K562 (cell line): ENCODE results near the gene ZMIZ1. TPM values are rescaled to one million over a fixed set of nuclear protein-coding genes. Genes with fewer than 3 reads are reported as not detected.

Experiments used
- AFF4 ChIP-seq: sonication (generic); formaldehyde crosslinking; IDR thresholded peaks from 2 replicates; pipeline ENCODE4 v1.8.0; 2023; ENCODE audit warnings: mild to moderate bottlenecking, missing genetic modification reagents
- BHLHE40 ChIP-seq: IDR thresholded peaks from 2 replicates; pipeline ENCODE4 v1.6.1; 2011; ENCODE audit warnings: low read length, improper control_type of control experiment
- CHAMP1 ChIP-seq: fragments of 450-650 bp; IDR thresholded peaks from 2 replicates; pipeline ENCODE4 v1.6.1; 2016; ENCODE audit warnings: mild to moderate bottlenecking
- HNRNPLL ChIP-seq: fragments of 200-400 bp; formaldehyde crosslinking; IDR thresholded peaks from 2 replicates; pipeline ENCODE4 v1.6.1; 2017; ENCODE audit warnings: low read length, low read depth, mild to moderate bottlenecking; ENCODE audit not compliant: poor library complexity, severe bottlenecking
- L3MBTL2 ChIP-seq: fragments of 450-650 bp; IDR thresholded peaks from 2 replicates; pipeline ENCODE4 v1.6.1; 2016; ENCODE audit warnings: mild to moderate bottlenecking, moderate library complexity
- MNT ChIP-seq, 2 experiments: fragments of 450-650 bp; conservative IDR thresholded peaks; 2 replicates each; pipeline ENCODE4 v1.6.1; 2017; ENCODE audit warnings: mild to moderate bottlenecking in 2 of 2, moderate library complexity in 2 of 2
- MTF1 ChIP-seq: fragments of 250-450 bp; sonication (Bioruptor Pico); IDR thresholded peaks from 2 replicates; pipeline ENCODE4 v1.9.0; 2021; ENCODE audit warnings: moderate library complexity, mild to moderate bottlenecking, inconsistent platforms, borderline replicate concordance
- NCOA2 ChIP-seq, 2 experiments: fragments of 450-650 bp; IDR thresholded peaks; 2 replicates each; pipeline ENCODE4 v1.6.1; 2018; ENCODE audit warnings: mild to moderate bottlenecking in 2 of 2, moderate library complexity in 1 of 2; ENCODE audit not compliant: partially characterized antibody in 2 of 2
- PATZ1 ChIP-seq: fragments of 250-450 bp; sonication (Bioruptor Pico); IDR thresholded peaks from 2 replicates; pipeline ENCODE4 v1.5.0; 2020; ENCODE audit warnings: mild to moderate bottlenecking, borderline replicate concordance
- PML ChIP-seq: IDR thresholded peaks from 2 replicates; pipeline ENCODE4 v1.6.1; 2012; ENCODE audit warnings: low read length, inconsistent platforms
- SETDB1 ChIP-seq: IDR thresholded peaks from one replicate; pipeline ENCODE4 v1.6.1; 2012; ENCODE audit warnings: low read length, control low read depth, inconsistent platforms
- SMARCA4 ChIP-seq: fragments of 450-650 bp; IDR thresholded peaks from 2 replicates; pipeline ENCODE4 v1.6.1; 2016
- ZBTB17 ChIP-seq: fragments of 450-650 bp; formaldehyde crosslinking; IDR thresholded peaks from 2 replicates; pipeline ENCODE4 v1.4.0; 2020; ENCODE audit warnings: mild to moderate bottlenecking
- ZFPM2 ChIP-seq: fragments of 250-450 bp; sonication (Bioruptor Pico); IDR thresholded peaks from 2 replicates; pipeline ENCODE4 v1.5.1; 2022; ENCODE audit warnings: mild to moderate bottlenecking
- ZNF140 ChIP-seq: fragments of 250-450 bp; sonication (Bioruptor Pico); IDR thresholded peaks from 2 replicates; pipeline ENCODE4 v1.8.0; 2021; ENCODE audit warnings: moderate library complexity, mild to moderate bottlenecking, inconsistent platforms
- ZNF224 ChIP-seq: sonication (generic); formaldehyde crosslinking; IDR thresholded peaks from 2 replicates; pipeline ENCODE4 v1.8.0; 2022; ENCODE audit warnings: mild to moderate bottlenecking, missing genetic modification reagents
- ZNF444 ChIP-seq: fragments of 250-450 bp; sonication (Bioruptor Pico); IDR thresholded peaks from 2 replicates; pipeline ENCODE4 v1.4.0; 2020; ENCODE audit warnings: mild to moderate bottlenecking, moderate library complexity
- ZNF584 ChIP-seq: fragments of 200-800 bp; sonication (Bioruptor generic); IDR thresholded peaks from 2 replicates; pipeline ENCODE4 v1.6.1; 2016; ENCODE audit warnings: low read depth, mild to moderate bottlenecking, missing genetic modification characterization, missing compliant biosample characterization
- polyA plus RNA-seq, 8 experiments: library from polyadenylated mRNA; depleted of rRNA in 4 of 8; stranded (reverse) in 5 of 8; unstranded in 3 of 8; fragments of >200 nt; fragmentation: Nextera tagmentation in 2 of 8; fragmentation: Illumina TruSeq in 1 of 8; extraction: Ambion mirVana in 2 of 8; extraction: Trizol in 1 of 8; gene quantifications; 2 replicates each; pipeline versions ENCODE4 v1.2.1 to v1.2.3, GENCODE V29; 2011 to 2014; ENCODE audit warnings: inconsistent platforms in 1 of 8, missing spikeins in 1 of 8
- total RNA-seq, 7 experiments: library from RNA; depleted of rRNA in 6 of 7; stranded (reverse); fragments of >200 nt in 6 of 7; fragmentation: Illumina TruSeq in 2 of 7; extraction: Trizol in 2 of 7; gene quantifications; 2 replicates each; pipeline versions ENCODE4 v1.2.1 to v1.2.3, GENCODE V29; 2011 to 2021; ENCODE audit warnings: low replicate concordance in 1 of 7

ZMIZ1 gene
- total and polyA plus RNA-seq, 9 of the 15 experiments (the other 6 are each of a cell fraction or from before 2014, with no cell fraction given), result 1.0 to 37.3 (median 4.3) TPM

- TF ChIP-seq MNT (conservative IDR thresholded peaks at IDR 0.05) (peak in 1 of 2 experiments; percentile 40; a peak in 1 of 4 replicates), NCOA2 (IDR thresholded peaks at IDR 0.05; ENCODE audit: partially characterized antibody in 2 of 2) (no peak), ZFPM2 (no peak), MTF1 (CRISPR knock-in tag) (no peak), ZBTB17 (CRISPR knock-in tag) (no peak), ZNF584 (no peak), ZNF140 (CRISPR knock-in tag) (no peak), SETDB1 (no peak), ZNF224 (CRISPR knock-in tag) (no peak), AFF4 (no peak), ZNF444 (CRISPR knock-in tag) (no peak), PATZ1 (CRISPR knock-in tag) (no peak), CHAMP1 (no peak), L3MBTL2 (peak; percentile 73; the same call in 1 of the 2 replicates), BHLHE40 (no peak; the same call in 1 of the 2 replicates), PML (no peak), SMARCA4 (peak; percentile 64), HNRNPLL (no peak)
These were observed 79.9 kb downstream of the ZMIZ1 start (continued) for GRCh38 chr10:79148452-79149344.
